DMS153 treated with DMSO at 0.1 percent for 48 hours (cell line): ENCODE results near the gene TCF25.
"Not testable (repeated sequence)": the region's sequence is repeated elsewhere in the genome, so short reads cannot be mapped to it uniquely, and the experiment has no call there.

Experiments
- DNase-seq: peaks from one replicate; lab custom pipeline; 2025; ENCODE audit not compliant: unreplicated experiment; lab: John Stamatoyannopoulos, UW

Gene TCF25

GRCh38 chr16:89871895-89872294 is 1.5 kb upstream of the TCF25 start:
- DNase-seq = no peak

GRCh38 chr16:89873972-89874689 is 739 bp downstream of the TCF25 start:
- peak; percentile 57 for DNase-seq

GRCh38 chr16:89879123-89879522 is 5.7 kb downstream of the TCF25 start:
- DNase-seq = not testable (repeated sequence)

- no peak for DNase-seq
Measured at GRCh38 chr16:89880477-89881367, 7.3 kb downstream of the TCF25 start.

GRCh38 chr16:89881368-89881730 is 8.0 kb downstream of the TCF25 start:
- no peak for DNase-seq

GRCh38 chr16:89883346-89884040 is 10.1 kb downstream of the TCF25 start:
- no peak for DNase-seq

- DNase-seq = no peak
Measured at GRCh38 chr16:89884041-89884421, 10.6 kb downstream of the TCF25 start.

GRCh38 chr16:89887243-89887642 is 13.9 kb downstream of the TCF25 start:
- no peak for DNase-seq

- DNase-seq = no peak
Measured at GRCh38 chr16:89890200-89890599, 16.8 kb downstream of the TCF25 start.

- no peak for DNase-seq
Measured at GRCh38 chr16:89890886-89891657, 17.7 kb downstream of the TCF25 start.

- DNase-seq = no peak
Measured at GRCh38 chr16:89892055-89892630, 18.8 kb downstream of the TCF25 start.

- no peak for DNase-seq
Measured at GRCh38 chr16:89892635-89893034, 19.2 kb downstream of the TCF25 start.

GRCh38 chr16:89893642-89894548 is 20.5 kb downstream of the TCF25 start:
- no peak for DNase-seq

- DNase-seq = no peak
Measured at GRCh38 chr16:89895482-89896250, 22.3 kb downstream of the TCF25 start.

GRCh38 chr16:89897204-89897603 is 23.8 kb downstream of the TCF25 start:
- no peak for DNase-seq

- no peak for DNase-seq
Measured at GRCh38 chr16:89898201-89898967, 25.0 kb downstream of the TCF25 start.

- no peak for DNase-seq
Measured at GRCh38 chr16:89899879-89900481, 26.6 kb downstream of the TCF25 start.

GRCh38 chr16:89900885-89901284 is 27.5 kb downstream of the TCF25 start:
- no peak for DNase-seq
